ENCODE data around the gene COL18A1. TPM values are rescaled to one million over a fixed set of nuclear protein-coding genes. Genes with fewer than 3 reads are reported as not detected.

Gene COL18A1
- total and polyA plus RNA-seq, 9 of the 15 experiments (the other 6 are each of a cell fraction or from before 2014, with no cell fraction given), result 0.14 to 16.4 (median 2.0) TPM

GRCh38 chr21:45542667-45543370 lies 137.9 kb downstream of the COL18A1 start:
- peak overlapping the region; percentile 34; the same call in 1 of the 2 replicates for H2AFZ ChIP-seq (ENCODE audit: low read depth, low read length)
- WGBS (ENCODE audit: insufficient coverage, low coverage, missing lambda C conversion rate), result 53% methylated on average over 33 of the region's 55 CpGs
- no peak for TF ChIP-seq NR2C2 (CRISPR knock-in tag; IDR thresholded peaks at IDR 0.05)
- TF ChIP-seq NR2C2 (tag; IDR thresholded peaks at IDR 0.05), result peak; percentile 64; the same call in 1 of the 2 replicates
- peak; percentile 61 for TF ChIP-seq VEZF1 (CRISPR knock-in tag; IDR thresholded peaks at IDR 0.05)
- TF ChIP-seq PCBP1 (IDR thresholded peaks at IDR 0.05; ENCODE audit: low read depth, low read length, poor library complexity, severe bottlenecking), result peak; percentile 68
- TF ChIP-seq BRF2 (IDR thresholded peaks at IDR 0.05; ENCODE audit: borderline replicate concordance, insufficient read depth, insufficient read length), result no peak
- peak; percentile 15 for TF ChIP-seq POLR2G (IDR thresholded peaks at IDR 0.05; ENCODE audit: low read depth, low read length)
- TF ChIP-seq TRIM25 (IDR thresholded peaks at IDR 0.05; ENCODE audit: borderline replicate concordance), result no peak
- peak; percentile 45; the same call in 1 of the 2 replicates for TF ChIP-seq RBFOX2 (IDR thresholded peaks at IDR 0.05; ENCODE audit: low read depth, low read length)
- TF ChIP-seq PHF8 (IDR thresholded peaks at IDR 0.05; ENCODE audit: borderline replicate concordance, low read length), result no peak
- peak; percentile 35; the same call in 1 of the 2 replicates for TF ChIP-seq SAFB (IDR thresholded peaks at IDR 0.05; ENCODE audit: borderline replicate concordance, low read depth, low read length)
- peak; percentile 22 for TF ChIP-seq FIP1L1 (IDR thresholded peaks at IDR 0.05; ENCODE audit: low read depth, low read length, poor library complexity, severe bottlenecking)
- TF ChIP-seq ZKSCAN3 (CRISPR knock-in tag; IDR thresholded peaks at IDR 0.05), result no peak
- peaks cover 34% of the 10 kb centered on the region; the same call in 2 of the 3 replicates for H3K36me3 ChIP-seq (ENCODE audit: control insufficient read depth, insufficient read depth, low read length)
- H3K9me3 ChIP-seq (replicated peaks; ENCODE audit: control insufficient read depth, insufficient read depth, low read depth, low read length), result no peaks in the 10 kb centered on the region
- POLR2A ChIA-PET, result interaction anchor here (0.6 to 0.8 kb wide), 2 partner anchors 57 to 118 kb away, joined by 3 to 4 read pairs; no protein-coding TSS in a partner anchor
- no TSS peak for BruUV-seq (replicated peaks)
- H4K20me1 ChIP-seq (replicated peaks; ENCODE audit: control insufficient read depth, insufficient read depth, low read length), result no peaks in the 10 kb centered on the region; the same call in 1 of the 2 replicates
- peak overlapping the region; percentile 48 for H3K4me3 ChIP-seq
- peak overlapping the region; percentile 52 to 92; a peak in 3 of 4 replicates for H3K9ac ChIP-seq (ENCODE audit: insufficient read depth in 1 of 2, low read depth in 2 of 2, low read length in 2 of 2)
- peak overlapping the region; percentile 54; the same call in 2 of the 3 replicates for H3K27ac ChIP-seq (ENCODE audit: extremely low read depth, low read depth, low read length)
- intact Hi-C loops (cut with micrococcal nuclease) (loop anchor here (5.0 kb wide), 1 partner anchor 251 kb away; no protein-coding TSS in a partner anchor), in situ Hi-C loops (cut with MboI) (no loop called here)
- peak overlapping the region; percentile 61; the same call in 1 of the 2 replicates for H3K4me2 ChIP-seq (ENCODE audit: insufficient read depth, low read length)
- FAIRE-seq, result no peak
- peaks cover 39% of the 10 kb centered on the region for H3K79me2 ChIP-seq (ENCODE audit: control insufficient read depth, insufficient read depth, low read length)
- peaks cover 0 to 9% of the 10 kb centered on the region in 2 experiments; a peak in 4 of 5 replicates for H3K27me3 ChIP-seq (ENCODE audit: control insufficient read depth in 2 of 2, insufficient read depth in 2 of 2, low read length in 2 of 2)
- peaks cover 7 to 67% of the 10 kb centered on the region in 2 experiments; a peak in 4 of 5 replicates for H3K4me1 ChIP-seq (replicated peaks in 1 of 2; ENCODE audit: control insufficient read depth in 2 of 2, insufficient read depth in 2 of 2, low read length in 2 of 2)
- no peaks in the 10 kb centered on the region for H3K9me1 ChIP-seq (ENCODE audit: control insufficient read depth, insufficient read depth, low read length)
- no peak for ATAC-seq
- CTCF ChIA-PET (ENCODE audit: low intra/inter-chr PET ratio), result no interaction called here
- no peak for DNase-seq (ENCODE audit: extremely low read depth in 1 of 4, low spot score in 3 of 4)
